PC-3 (cell line): ENCODE results near the gene ATP2B3. TPM values are rescaled to one million over a fixed set of nuclear protein-coding genes. Genes with fewer than 3 reads are reported as not detected.

Source experiments
- ATAC-seq: fragments of 200-7000 bp; cut with Tn5 transposase; 2 replicates; pipeline ENCODE4 v1.9.1; 2020; ENCODE audit warnings: mild to moderate bottlenecking, moderate library complexity
- BruUV-seq: library from RNA; stranded (reverse); fragments of 400-500 nt; replicated peaks from 2 replicates; lab custom pipeline; 2021; lab: Mats Ljungman, UMichigan
- CTCF ChIA-PET: fragments of 300-600 bp; sonication (Branson Sonifier 250); formaldehyde crosslinking; loops from one replicate; lab custom pipeline; 2022; ENCODE audit warnings: antibody characterized with exemption; lab: Charles Lee
- POLR2A ChIA-PET: fragments of 300-600 bp; sonication (Branson Sonifier 250); formaldehyde crosslinking; loops from one replicate; lab custom pipeline; 2022; ENCODE audit warnings: antibody characterized with exemption; ENCODE audit not compliant: unreplicated experiment; lab: Charles Lee
- DNase-seq: peaks from one replicate; pipeline ENCODE4 v3.0.0-alpha.2; 2015
- H2AFZ ChIP-seq: fragments of 300-600 bp; sonication (generic); 2 replicates; pipeline ENCODE4 v1.6.0; 2016; ENCODE audit warnings: antibody characterized with exemption, low read length
- H3F3A ChIP-seq: fragments of 300-600 bp; sonication (generic); one replicate; pipeline ENCODE4 v1.6.0; 2017; ENCODE audit warnings: antibody characterized with exemption, low read length, control low read depth, mild to moderate bottlenecking; ENCODE audit not compliant: unreplicated experiment
- H3K27ac ChIP-seq: fragments of 300-600 bp; sonication (generic); 2 replicates; pipeline ENCODE4 v1.5.1; 2016; ENCODE audit warnings: mild to moderate bottlenecking, low read length
- H3K27me3 ChIP-seq: fragments of 300-600 bp; sonication (generic); 2 replicates; pipeline ENCODE4 v1.6.1; 2016; ENCODE audit warnings: low read length, mixed read lengths
- H3K36me3 ChIP-seq: fragments of 300-600 bp; sonication (generic); 2 replicates; pipeline ENCODE4 v1.6.1; 2016; ENCODE audit warnings: low read depth, mixed run types, low read length, mixed read lengths
- H3K4me1 ChIP-seq: fragments of 300-600 bp; sonication (generic); 2 replicates; pipeline ENCODE4 v1.5.1; 2016; ENCODE audit warnings: low read length; ENCODE audit not compliant: insufficient read depth
- H3K4me2 ChIP-seq: fragments of 300-600 bp; sonication (generic); 2 replicates; pipeline ENCODE4 v1.6.0; 2016; ENCODE audit warnings: low read length
- H3K4me3 ChIP-seq: fragments of 300-600 bp; sonication (generic); 2 replicates; pipeline ENCODE4 v1.5.1; 2016; ENCODE audit warnings: mild to moderate bottlenecking, low read length, mixed read lengths
- H3K79me2 ChIP-seq: fragments of 300-600 bp; sonication (generic); 2 replicates; pipeline ENCODE4 v1.6.1; 2017; ENCODE audit warnings: low read length, mixed read lengths
- H3K9ac ChIP-seq: fragments of 300-600 bp; sonication (generic); 2 replicates; pipeline ENCODE4 v1.6.0; 2016; ENCODE audit warnings: mild to moderate bottlenecking, low read length
- H3K9me2 ChIP-seq: fragments of 300-600 bp; sonication (generic); replicated peaks from 2 replicates; pipeline ENCODE4 v1.6.1; 2016; ENCODE audit warnings: mixed run types, low read length, mixed read lengths
- H3K9me3 ChIP-seq: fragments of 300-600 bp; sonication (generic); 2 replicates; pipeline ENCODE4 v1.6.1; 2016; ENCODE audit warnings: low read length, mixed read lengths
- H4K20me1 ChIP-seq: fragments of 300-600 bp; sonication (generic); 2 replicates; pipeline ENCODE4 v1.6.1; 2016; ENCODE audit warnings: low read length, mixed read lengths
- EZH2 ChIP-seq: fragments of 300-600 bp; sonication (generic); IDR thresholded peaks from one replicate; pipeline ENCODE4 v1.6.1; 2017; ENCODE audit warnings: antibody characterized with exemption, mild to moderate bottlenecking, low read length; ENCODE audit not compliant: unreplicated experiment
- EZH2phosphoT487 ChIP-seq: fragments of 300-600 bp; sonication (generic); IDR thresholded peaks from 2 replicates; pipeline ENCODE4 v1.6.1; 2018; ENCODE audit warnings: mild to moderate bottlenecking, antibody characterized with exemption, low read length, borderline replicate concordance
- intact Hi-C: fragments of 100-400 bp; cut with micrococcal nuclease; formaldehyde crosslinking; loops from 2 replicates; pipeline ENCODE4 v1.9.0; 2023
- total RNA-seq: library from RNA; depleted of rRNA; stranded (reverse); fragments of >200 nt; gene quantifications from 2 replicates; pipeline ENCODE4 v1.2.3, GENCODE V29; 2014
- TF ChIP-seq, protein P1 (sequence below): fragments of 300-600 bp; sonication (generic); conservative IDR thresholded peaks from 2 replicates; pipeline ENCODE4 v1.5.1; 2017; ENCODE audit warnings: antibody characterized with exemption, low read depth, mild to moderate bottlenecking, low read length

Gene ATP2B3
- total RNA-seq, 1 experiment from 2014 or later = not detected

DNA sequence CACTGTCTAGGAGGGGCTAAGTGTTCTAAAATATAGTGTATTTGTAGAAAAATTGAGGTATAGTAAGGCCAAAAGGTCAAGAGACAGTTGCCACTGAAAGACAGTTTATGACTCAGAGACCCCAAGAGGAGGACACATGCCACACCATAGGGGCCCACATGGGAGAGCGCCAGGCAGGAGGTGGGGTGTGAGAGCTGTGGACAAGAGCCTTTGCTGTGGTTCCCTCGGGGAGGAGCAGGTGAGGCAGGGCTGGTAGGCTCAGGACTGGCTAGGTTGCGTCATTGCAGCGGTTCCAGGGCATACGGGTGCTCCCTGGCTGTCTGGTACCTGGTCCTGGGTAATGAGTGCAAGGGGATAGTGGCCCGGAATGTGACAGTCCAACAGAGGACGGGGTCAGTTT, 43.9 kb downstream of the ATP2B3 start:
- Histone ChIP-seq H3K4me2 (no peak overlapping the region), H3K79me2 (no peaks in the 10 kb centered on the region), H3K27me3 (no peaks in the 10 kb centered on the region), H3K4me1 (no peaks in the 10 kb centered on the region), H3K9me3 (no peaks in the 10 kb centered on the region), H3F3A (no peaks in the 10 kb centered on the region), H2AFZ (no peak overlapping the region), H3K27ac (no peak overlapping the region), H3K36me3 (no peaks in the 10 kb centered on the region), H4K20me1 (no peaks in the 10 kb centered on the region), H3K9me2 (no peaks in the 10 kb centered on the region), H3K4me3 (no peak overlapping the region), H3K9ac (no peak overlapping the region)
- intact Hi-C loops = no loop called here
- TF ChIP-seq, protein P1, sequence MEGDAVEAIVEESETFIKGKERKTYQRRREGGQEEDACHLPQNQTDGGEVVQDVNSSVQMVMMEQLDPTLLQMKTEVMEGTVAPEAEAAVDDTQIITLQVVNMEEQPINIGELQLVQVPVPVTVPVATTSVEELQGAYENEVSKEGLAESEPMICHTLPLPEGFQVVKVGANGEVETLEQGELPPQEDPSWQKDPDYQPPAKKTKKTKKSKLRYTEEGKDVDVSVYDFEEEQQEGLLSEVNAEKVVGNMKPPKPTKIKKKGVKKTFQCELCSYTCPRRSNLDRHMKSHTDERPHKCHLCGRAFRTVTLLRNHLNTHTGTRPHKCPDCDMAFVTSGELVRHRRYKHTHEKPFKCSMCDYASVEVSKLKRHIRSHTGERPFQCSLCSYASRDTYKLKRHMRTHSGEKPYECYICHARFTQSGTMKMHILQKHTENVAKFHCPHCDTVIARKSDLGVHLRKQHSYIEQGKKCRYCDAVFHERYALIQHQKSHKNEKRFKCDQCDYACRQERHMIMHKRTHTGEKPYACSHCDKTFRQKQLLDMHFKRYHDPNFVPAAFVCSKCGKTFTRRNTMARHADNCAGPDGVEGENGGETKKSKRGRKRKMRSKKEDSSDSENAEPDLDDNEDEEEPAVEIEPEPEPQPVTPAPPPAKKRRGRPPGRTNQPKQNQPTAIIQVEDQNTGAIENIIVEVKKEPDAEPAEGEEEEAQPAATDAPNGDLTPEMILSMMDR = no peak
- TF ChIP-seq EZH2 (no peak), EZH2phosphoT487 (no peak)
- ATAC-seq (no peak), DNase-seq (no peak)
- POLR2A ChIA-PET = no interaction called here
- no TSS peak for BruUV-seq
- CTCF ChIA-PET = no interaction called here

DNA sequence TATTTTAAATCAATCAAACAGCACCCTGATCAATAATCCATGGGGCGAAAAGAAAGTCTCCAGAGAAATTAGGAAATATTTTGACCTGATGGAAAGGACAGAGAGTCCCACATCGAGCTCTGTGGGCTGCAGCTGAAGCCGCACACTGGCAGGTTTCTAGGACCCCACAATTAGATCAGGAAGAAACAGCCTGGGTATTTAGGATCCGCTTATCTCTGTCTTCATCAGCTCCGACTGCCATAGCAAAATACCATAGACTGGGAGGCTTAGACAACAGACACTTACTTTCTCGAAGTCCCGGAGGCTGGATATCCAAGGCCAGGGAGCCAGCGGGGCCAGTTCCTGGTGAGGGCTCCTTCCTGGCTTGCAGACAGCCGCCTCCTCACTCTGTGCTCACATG, 45.1 kb downstream of the ATP2B3 start:
- CTCF ChIA-PET = no interaction called here

DNA sequence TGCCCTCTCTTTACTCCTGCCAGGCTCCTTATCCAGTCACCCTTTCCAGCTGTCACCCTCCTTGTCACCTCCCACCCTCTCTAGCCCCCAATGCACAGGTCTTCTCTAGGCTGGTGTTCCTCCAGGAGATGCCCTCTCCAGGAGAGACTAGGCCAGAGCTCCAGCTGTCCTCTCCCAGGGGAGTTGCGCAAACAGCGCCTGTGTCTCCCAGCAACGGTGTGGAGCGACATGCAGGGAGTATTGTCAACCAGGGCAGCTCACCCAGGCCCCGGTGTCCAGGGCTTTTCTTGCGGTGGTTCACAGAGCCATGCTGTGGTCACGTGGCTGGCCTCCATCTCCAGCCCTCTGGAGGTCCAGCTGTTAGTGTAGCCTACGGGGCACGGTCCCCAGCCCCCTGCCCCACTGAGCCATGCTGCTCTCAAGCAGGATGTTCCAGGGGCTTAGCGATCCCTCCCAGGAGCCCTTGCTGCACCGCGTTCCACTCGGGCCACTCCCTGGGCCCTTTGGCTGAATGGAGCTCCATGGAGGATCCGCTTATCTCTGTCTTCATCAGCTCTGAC, 46.7 kb downstream of the ATP2B3 start:
- POLR2A ChIA-PET = no interaction called here
- DNase-seq = no peak
- no peaks in the 10 kb centered on the region for H3K9me3 ChIP-seq
- H3K36me3 ChIP-seq = no peaks in the 10 kb centered on the region
- no TSS peak for BruUV-seq
- no peak overlapping the region for H2AFZ ChIP-seq
- no peak for ATAC-seq
- H3K9ac ChIP-seq = no peak overlapping the region
- intact Hi-C loops = no loop called here
- H3K4me3 ChIP-seq = no peak overlapping the region
- TF ChIP-seq, protein P1 = no peak
- TF ChIP-seq EZH2phosphoT487 (no peak), EZH2 (no peak)
- H3K4me2 ChIP-seq = no peak overlapping the region
- CTCF ChIA-PET = no interaction called here
- no peaks in the 10 kb centered on the region for H3K27me3 ChIP-seq
- H3K4me1 ChIP-seq = no peaks in the 10 kb centered on the region
- H3K9me2 ChIP-seq = no peaks in the 10 kb centered on the region
- H4K20me1 ChIP-seq = no peaks in the 10 kb centered on the region
- H3F3A ChIP-seq = no peaks in the 10 kb centered on the region
- H3K27ac ChIP-seq = no peak overlapping the region
- no peaks in the 10 kb centered on the region for H3K79me2 ChIP-seq

More for the DNA sequence above, 45.1 kb downstream of the ATP2B3 start:
- H3F3A ChIP-seq = no peaks in the 10 kb centered on the region
- H3K36me3 ChIP-seq = no peaks in the 10 kb centered on the region
- DNase-seq (no peak), ATAC-seq (no peak)
- H3K4me3 ChIP-seq = no peak overlapping the region
- no peak overlapping the region for H3K9ac ChIP-seq
- no peak overlapping the region for H2AFZ ChIP-seq
- no peaks in the 10 kb centered on the region for H4K20me1 ChIP-seq
- no peak overlapping the region for H3K27ac ChIP-seq
- H3K4me2 ChIP-seq = no peak overlapping the region
- H3K27me3 ChIP-seq = no peaks in the 10 kb centered on the region
- TF ChIP-seq, protein P1 = no peak
- no peak for TF ChIP-seq EZH2
- no peak for TF ChIP-seq EZH2phosphoT487
- H3K9me3 ChIP-seq = no peaks in the 10 kb centered on the region
- no TSS peak for BruUV-seq
- intact Hi-C loops = no loop called here
- POLR2A ChIA-PET = no interaction called here
- no peaks in the 10 kb centered on the region for H3K9me2 ChIP-seq
- H3K79me2 ChIP-seq = no peaks in the 10 kb centered on the region
- no peaks in the 10 kb centered on the region for H3K4me1 ChIP-seq
